Measurements from ENCODE around the gene HTR3D. TPM values are rescaled to one million over a fixed set of nuclear protein-coding genes. Genes with fewer than 3 reads are reported as not detected.

HTR3D gene
- total RNA-seq, 1 experiment from 2014 or later = not detected

GRCh38 chr3:183981990-183982644 is 49.4 kb upstream of the HTR3D start (continued):
- TF ChIP-seq RELA (CRISPR knock-in tag; IDR thresholded peaks at IDR 0.05; ENCODE audit: borderline replicate concordance) = no peak
- TF ChIP-seq SP1 (CRISPR knock-in tag; conservative IDR thresholded peaks at IDR 0.05) = no peak

- no peak for DNase-seq (ENCODE audit: low spot score)
- Mint-ChIP-seq H3K36me3 (peaks cover 43% of the 10 kb centered on the region), H3K4me3 (peak overlapping the region; percentile 23; the same call in 1 of the 2 replicates), H3K4me1 (peaks cover 29% of the 10 kb centered on the region), H3K27ac (peak overlapping the region; percentile 85), H3K27me3 (ENCODE audit: low read depth) (no peaks in the 10 kb centered on the region), H3K9me3 (no peaks in the 10 kb centered on the region)
- ChIA-PET CTCF (interaction anchor here (1.7 kb wide), 1 partner anchor 89 kb away, joined by 4 read pairs; no protein-coding TSS in a partner anchor), POLR2A (no interaction called here)
- TF ChIP-seq USF1 (CRISPR knock-in tag; IDR thresholded peaks at IDR 0.05) (no peak), EMX1 (CRISPR knock-in tag; IDR thresholded peaks at IDR 0.05) (no peak), ATF1 (CRISPR knock-in tag; IDR thresholded peaks at IDR 0.05) (no peak), ERG (CRISPR knock-in tag; IDR thresholded peaks at IDR 0.05) (no peak), USF2 (CRISPR knock-in tag; IDR thresholded peaks at IDR 0.05) (no peak), AR (CRISPR knock-in tag; IDR thresholded peaks at IDR 0.05) (no peak)
- ATAC-seq = no peak
Measured at GRCh38 chr3:183984127-183984740, 47.3 kb upstream of the HTR3D start.

- ATAC-seq (peak; percentile 80), DNase-seq (ENCODE audit: low spot score) (no peak)
- ChIA-PET CTCF (interaction anchor here (1.7 kb wide), 1 partner anchor 90 kb away, joined by 4 read pairs; no protein-coding TSS in a partner anchor), POLR2A (no interaction called here)
- Mint-ChIP-seq H3K4me1 (peaks cover 29% of the 10 kb centered on the region), H3K4me3 (peak overlapping the region; percentile 23; the same call in 1 of the 2 replicates), H3K27me3 (ENCODE audit: low read depth) (no peaks in the 10 kb centered on the region), H3K36me3 (peaks cover 43% of the 10 kb centered on the region), H3K27ac (peak overlapping the region; percentile 85), H3K9me3 (no peaks in the 10 kb centered on the region)
- TF ChIP-seq MYBL2 (CRISPR knock-in tag; IDR thresholded peaks at IDR 0.05) (no peak), ATF2 (CRISPR knock-in tag; IDR thresholded peaks at IDR 0.05; ENCODE audit: borderline replicate concordance, low read depth) (no peak), ZNF532 (CRISPR knock-in tag; IDR thresholded peaks at IDR 0.05; ENCODE audit: borderline replicate concordance) (no peak), ZNF263 (CRISPR knock-in tag; IDR thresholded peaks at IDR 0.05; ENCODE audit: low read depth) (no peak), FOXP4 (CRISPR knock-in tag; IDR thresholded peaks at IDR 0.05) (no peak)
Measured at GRCh38 chr3:183984749-183985729, 46.5 kb upstream of the HTR3D start.

Measured in WTC11 (cell line).